HG03342 (cell line): ENCODE results near the gene FGB.
A peak's percentile ranks its signal among the peaks of the same experiment; 100 is the strongest.
"Not testable (repeated sequence)": the region's sequence is repeated elsewhere in the genome, so short reads cannot be mapped to it uniquely, and the experiment has no call there.

Experiments
- ATAC-seq: cut with Tn5 transposase; IDR thresholded peaks from one replicate; pipeline ENCODE4 v1.9.1; 2021; ENCODE audit warnings: mild to moderate bottlenecking, moderate library complexity; ENCODE audit not compliant: unreplicated experiment

The FGB gene

GRCh38 chr4:154594343-154594742 is 31.5 kb downstream of the FGB start:
- ATAC-seq: not testable (repeated sequence)

GRCh38 chr4:154595807-154596206 is 33.0 kb downstream of the FGB start:
- ATAC-seq: no peak

GRCh38 chr4:154597281-154597680 is 34.5 kb downstream of the FGB start:
- ATAC-seq: not testable (repeated sequence)

GRCh38 chr4:154597798-154598774 is 35.3 kb downstream of the FGB start:
- no peak for ATAC-seq

GRCh38 chr4:154602404-154603020 is 39.7 kb downstream of the FGB start:
- ATAC-seq: no peak

- no peak for ATAC-seq
Measured at GRCh38 chr4:154603033-154603943, 40.5 kb downstream of the FGB start.

GRCh38 chr4:154604696-154605200 is 41.9 kb downstream of the FGB start:
- no peak for ATAC-seq

- no peak for ATAC-seq
Measured at GRCh38 chr4:154606728-154607723, 44.2 kb downstream of the FGB start.

GRCh38 chr4:154608361-154609252 is 45.8 kb downstream of the FGB start:
- ATAC-seq: no peak

GRCh38 chr4:154609532-154609931 is 46.7 kb downstream of the FGB start:
- ATAC-seq: no peak

GRCh38 chr4:154610582-154610981 is 47.8 kb downstream of the FGB start:
- no peak for ATAC-seq

- no peak for ATAC-seq
Measured at GRCh38 chr4:154611833-154612232, 49.0 kb downstream of the FGB start.

- no peak for ATAC-seq
Measured at GRCh38 chr4:154612472-154613414, 49.9 kb downstream of the FGB start, which contains the start of gene FGG. Gene FGG (minus strand): TSS chr4:154612656. CDS start chr4:154612609, 47 bp downstream.

GRCh38 chr4:154614306-154614705 is 51.5 kb downstream of the FGB start:
- no peak for ATAC-seq

GRCh38 chr4:154615211-154615610 is 52.4 kb downstream of the FGB start:
- ATAC-seq: no peak

- no peak for ATAC-seq
Measured at GRCh38 chr4:154616287-154616686, 53.5 kb downstream of the FGB start.

GRCh38 chr4:154616731-154617130 is 53.9 kb downstream of the FGB start:
- peak; percentile 95 for ATAC-seq
